Kidney (tissue), 14 donors: Measurements from ENCODE around the gene ICA1L. TPM values are rescaled to one million over a fixed set of nuclear protein-coding genes. Genes with fewer than 3 reads are reported as not detected.

ENCODE experiments used
- DNase-seq, 5 donors: peaks; one replicate each; pipeline ENCODE4 v3.0.0-alpha.2; 2013 to 2020
- FAIRE-seq: peaks from 2 replicates; lab custom pipeline; 2012; peaks lifted over from hg19 to GRCh38; lab: Jason Lieb, UNC
- H3K27ac ChIP-seq, 2 donors: one replicate each; pipeline ENCODE4 v1.7.0; 2013; ENCODE audit warnings: low read depth in 2 of 2, low read length in 2 of 2, inconsistent platforms in 1 of 2
- H3K27me3 ChIP-seq: one replicate; pipeline ENCODE4 v1.7.1; 2013; ENCODE audit warnings: low read length, inconsistent platforms; ENCODE audit not compliant: control insufficient read depth, insufficient read depth
- H3K36me3 ChIP-seq, 3 donors: one replicate each; pipeline versions ENCODE4 v1.7.0 to v1.7.1; 2013; ENCODE audit warnings: low read length in 3 of 3, control low read depth in 1 of 3, inconsistent platforms in 1 of 3; ENCODE audit not compliant: insufficient read depth in 3 of 3, control insufficient read depth in 2 of 3
- H3K4me1 ChIP-seq, 3 donors: one replicate each; pipeline versions ENCODE4 v1.7.0 to v1.7.1; 2013; ENCODE audit warnings: low read length in 3 of 3, inconsistent platforms in 1 of 3, low read depth in 1 of 3; ENCODE audit not compliant: control insufficient read depth in 2 of 3, insufficient read depth in 2 of 3
- H3K4me3 ChIP-seq, 3 donors: one replicate each; pipeline versions ENCODE4 v1.7.0 to v1.8.1; 2013; ENCODE audit warnings: low read length in 3 of 3, control low read depth in 1 of 3, inconsistent platforms in 1 of 3
- H3K9ac ChIP-seq, 3 donors: one replicate each; pipeline versions ENCODE4 v1.7.0 to v1.7.1; 2013; ENCODE audit warnings: low read length in 3 of 3, control low read depth in 1 of 3, inconsistent platforms in 1 of 3
- H3K9me3 ChIP-seq, 3 donors: one replicate each; pipeline versions ENCODE4 v1.7.0 to v1.7.1; 2013; ENCODE audit warnings: low read length in 3 of 3, control low read depth in 1 of 3, inconsistent platforms in 1 of 3; ENCODE audit not compliant: control insufficient read depth in 2 of 3, insufficient read depth in 1 of 3
- CTCF ChIP-seq: IDR thresholded peaks from 3 replicates; pipeline ENCODE4 v1.5.1; 2012; ENCODE audit warnings: mild to moderate bottlenecking, moderate library complexity, borderline replicate concordance; ENCODE audit not compliant: insufficient read depth; ENCODE audit errors: extremely low read depth
- intact Hi-C: fragments of 100-400 bp; cut with DNase I; formaldehyde crosslinking; loops from one replicate; pipeline ENCODE4 v1.11.1; 2022
- polyA plus RNA-seq: library from polyadenylated mRNA; stranded (reverse); fragments of 350-450 nt; fragmentation: Illumina TruSeq; extraction: RNeasy Lipid Tissue Mini Kit (QIAGEN cat#74804); gene quantifications from one replicate; pipeline ENCODE4 v1.2.3, GENCODE V29; 2014; ENCODE audit warnings: low read depth, low replicate concordance; ENCODE audit not compliant: insufficient read depth
- total RNA-seq: library from RNA; stranded (reverse); fragmentation: NEBNext Ultra II Directional; extraction: Animal tissue kit (Norgen Biotek cat#: 25700); gene quantifications from one replicate; pipeline ENCODE4 v1.2.1, GENCODE V29; 2021
- donor health status: control.
- donor health status: control.
- donor health status: control.
- donor health status: control.
- donor health status: control.
- donor health status: DM: yes; HTN: yes; CAD: no.
- donor health status: Normal renal cell carcinoma (clear cell type).

The ICA1L gene
- total and polyA plus RNA-seq, 2 donors from 2014 or later, result 1.5 to 9.9 TPM

GRCh38 chr2:202763916-202764315, 107.7 kb downstream of the ICA1L start:
- Histone ChIP-seq H3K27me3 (no peaks in the 10 kb centered on the region), H3K4me3 (no peak overlapping the region), H3K9me3 (no peaks in the 10 kb centered on the region), H3K9ac (no peak overlapping the region), H3K27ac (no peak overlapping the region), H3K4me1 (no peaks in the 10 kb centered on the region), H3K36me3 (peaks cover 0 to 9% (median 4%) of the 10 kb centered on the region in 3 donors)
- intact Hi-C loops, result no loop called here
- TF ChIP-seq CTCF, result no peak
- no peak for DNase-seq
- FAIRE-seq, result no peak

- no peaks in the 10 kb centered on the region for H3K9me3 ChIP-seq
- H3K27ac ChIP-seq, result no peak overlapping the region
- no peaks in the 10 kb centered on the region for H3K4me1 ChIP-seq
- intact Hi-C loops, result no loop called here
- H3K36me3 ChIP-seq, result peaks cover 0 to 9% (median 6%) of the 10 kb centered on the region in 3 donors
- no peak for FAIRE-seq
- no peak overlapping the region for H3K9ac ChIP-seq
- TF ChIP-seq CTCF, result no peak
- H3K27me3 ChIP-seq, result no peaks in the 10 kb centered on the region
- no peak overlapping the region for H3K4me3 ChIP-seq
- DNase-seq, result peak in 1 of 5 donors; percentile 22
Observed at GRCh38 chr2:202762556-202762955, 109.0 kb downstream of the ICA1L start.

GRCh38 chr2:202760848-202761247, 110.7 kb downstream of the ICA1L start:
- Histone ChIP-seq H3K4me3 (no peak overlapping the region), H3K9ac (no peak overlapping the region), H3K27ac (no peak overlapping the region), H3K4me1 (no peaks in the 10 kb centered on the region), H3K36me3 (peaks cover 0 to 9% (median 6%) of the 10 kb centered on the region in 3 donors), H3K27me3 (no peaks in the 10 kb centered on the region), H3K9me3 (no peaks in the 10 kb centered on the region)
- intact Hi-C loops, result no loop called here
- DNase-seq (no peak), FAIRE-seq (no peak)
- TF ChIP-seq CTCF, result no peak

GRCh38 chr2:202758604-202759003, 113.0 kb downstream of the ICA1L start:
- FAIRE-seq (peak; percentile 33), DNase-seq (no peak)
- no peak overlapping the region for H3K4me3 ChIP-seq
- H3K27me3 ChIP-seq, result no peaks in the 10 kb centered on the region
- no peak overlapping the region for H3K27ac ChIP-seq
- no peaks in the 10 kb centered on the region for H3K4me1 ChIP-seq
- intact Hi-C loops, result no loop called here
- no peaks in the 10 kb centered on the region for H3K9me3 ChIP-seq
- TF ChIP-seq CTCF, result no peak
- H3K36me3 ChIP-seq, result peaks cover 0 to 6% (median 5%) of the 10 kb centered on the region in 3 donors
- H3K9ac ChIP-seq, result no peak overlapping the region
